ENCODE data around the gene TTLL8.
A peak's percentile ranks its signal among the peaks of the same experiment; 100 is the strongest.

The TTLL8 gene

DNA sequence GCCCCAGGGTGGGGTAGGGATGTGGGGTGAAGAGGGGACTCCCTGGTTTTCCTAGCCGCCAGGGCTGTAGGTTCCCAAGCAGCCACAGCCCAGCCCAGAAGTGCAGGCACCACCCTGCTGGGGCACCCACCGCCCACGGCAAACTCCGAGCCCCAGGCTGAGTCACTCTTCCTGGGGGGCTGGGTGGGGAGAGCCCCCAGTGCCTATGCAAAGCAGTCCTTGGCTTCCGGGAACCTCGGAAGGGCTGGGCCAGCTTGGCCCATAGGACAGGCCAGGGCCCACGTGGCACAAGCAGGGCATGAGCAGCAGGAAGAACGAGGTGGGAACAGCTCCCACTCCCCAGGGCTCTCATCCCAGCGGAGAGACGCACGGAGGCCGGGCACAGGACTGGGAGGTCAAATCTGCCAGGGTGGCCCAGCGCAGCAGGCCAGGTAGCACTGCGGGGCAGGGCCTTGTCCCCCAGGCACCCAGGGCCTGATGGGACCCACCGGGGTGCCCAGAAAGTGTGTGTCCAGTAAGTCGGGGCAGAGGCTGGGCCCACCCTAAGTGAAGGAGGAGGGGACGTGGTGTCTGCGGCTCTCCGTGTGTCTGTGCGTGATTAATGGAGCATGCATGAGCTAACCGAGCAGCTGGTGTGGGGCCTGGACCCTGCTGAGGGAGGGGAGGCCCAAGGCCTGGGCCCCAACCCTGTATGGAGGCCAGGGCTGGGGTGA lies 41.0 kb downstream of the TTLL8 start:
- peak; percentile 18 for DNase-seq (ENCODE audit: low read depth)

GRCh38 chr22:50016308-50016987 lies 41.6 kb downstream of the TTLL8 start:
- DNase-seq (ENCODE audit: low read depth) = no peak

DNA sequence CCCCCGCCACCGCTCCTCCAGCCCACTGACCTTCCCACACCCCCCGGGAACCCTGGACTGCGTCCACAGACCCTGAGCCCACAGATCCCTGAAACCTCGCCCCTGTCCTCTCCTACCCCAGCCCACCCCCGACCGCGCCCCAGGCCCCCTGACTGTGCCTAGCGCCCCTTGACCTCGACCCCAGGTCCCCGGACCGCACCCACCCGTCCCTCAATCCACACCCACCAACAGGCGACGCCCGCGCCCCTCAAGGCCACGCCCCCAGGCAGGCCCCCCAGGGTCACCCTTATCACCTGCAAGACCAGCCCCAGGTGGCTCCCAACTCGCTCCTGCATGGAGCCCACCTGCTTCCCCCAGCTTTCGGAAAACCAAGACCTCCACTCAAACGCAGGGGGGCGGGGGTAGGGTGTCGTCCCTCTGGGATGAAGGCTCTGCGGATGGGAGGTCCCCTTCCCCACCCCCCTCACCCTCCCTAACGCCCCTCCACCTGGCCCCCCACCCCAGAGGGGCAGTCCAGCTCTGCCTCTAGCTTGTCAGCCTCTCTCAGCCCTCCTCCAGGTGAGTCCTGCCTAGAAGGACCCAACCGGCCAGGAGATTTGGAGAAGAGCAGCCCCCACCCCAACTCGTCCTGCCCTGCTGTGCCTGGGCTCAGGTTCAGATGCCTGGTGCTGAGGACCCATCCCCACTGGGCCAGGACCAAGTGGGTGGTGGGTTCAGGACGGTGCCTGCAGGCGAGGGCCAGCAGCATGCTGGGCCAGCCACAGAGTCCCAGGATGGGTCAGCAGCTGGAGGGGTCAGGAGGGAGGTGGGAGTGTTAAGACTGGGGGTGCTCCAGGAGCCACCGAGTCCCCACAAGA lies 42.4 kb downstream of the TTLL8 start:
- DNase-seq (ENCODE audit: low read depth) = no peak

- DNase-seq (ENCODE audit: low read depth) = no peak
Observed at GRCh38 chr22:50014655-50015401, 43.3 kb downstream of the TTLL8 start.

DNA sequence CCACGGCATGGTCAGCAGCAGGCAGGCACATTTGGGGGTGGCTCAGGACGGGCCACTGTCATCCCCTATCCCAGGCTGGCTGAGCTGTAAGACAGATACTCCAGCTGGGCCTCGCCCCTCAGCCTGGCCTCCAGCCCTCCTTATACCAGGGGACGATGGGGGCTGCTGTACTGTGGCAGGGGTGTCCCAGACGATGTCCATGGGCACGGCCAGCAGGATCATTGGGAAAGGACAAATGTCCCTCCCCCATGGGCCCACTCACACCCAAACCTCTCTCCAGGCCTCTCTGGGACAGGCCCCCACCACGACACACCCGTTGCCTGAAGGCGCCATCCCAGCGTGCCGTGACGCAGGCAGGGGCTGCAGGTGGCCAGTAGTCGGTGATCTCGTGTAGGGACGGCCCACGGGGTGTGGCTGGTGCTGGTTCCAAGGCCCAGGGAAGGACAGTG lies 44.0 kb downstream of the TTLL8 start:
- DNase-seq (ENCODE audit: low read depth) = no peak

DNA sequence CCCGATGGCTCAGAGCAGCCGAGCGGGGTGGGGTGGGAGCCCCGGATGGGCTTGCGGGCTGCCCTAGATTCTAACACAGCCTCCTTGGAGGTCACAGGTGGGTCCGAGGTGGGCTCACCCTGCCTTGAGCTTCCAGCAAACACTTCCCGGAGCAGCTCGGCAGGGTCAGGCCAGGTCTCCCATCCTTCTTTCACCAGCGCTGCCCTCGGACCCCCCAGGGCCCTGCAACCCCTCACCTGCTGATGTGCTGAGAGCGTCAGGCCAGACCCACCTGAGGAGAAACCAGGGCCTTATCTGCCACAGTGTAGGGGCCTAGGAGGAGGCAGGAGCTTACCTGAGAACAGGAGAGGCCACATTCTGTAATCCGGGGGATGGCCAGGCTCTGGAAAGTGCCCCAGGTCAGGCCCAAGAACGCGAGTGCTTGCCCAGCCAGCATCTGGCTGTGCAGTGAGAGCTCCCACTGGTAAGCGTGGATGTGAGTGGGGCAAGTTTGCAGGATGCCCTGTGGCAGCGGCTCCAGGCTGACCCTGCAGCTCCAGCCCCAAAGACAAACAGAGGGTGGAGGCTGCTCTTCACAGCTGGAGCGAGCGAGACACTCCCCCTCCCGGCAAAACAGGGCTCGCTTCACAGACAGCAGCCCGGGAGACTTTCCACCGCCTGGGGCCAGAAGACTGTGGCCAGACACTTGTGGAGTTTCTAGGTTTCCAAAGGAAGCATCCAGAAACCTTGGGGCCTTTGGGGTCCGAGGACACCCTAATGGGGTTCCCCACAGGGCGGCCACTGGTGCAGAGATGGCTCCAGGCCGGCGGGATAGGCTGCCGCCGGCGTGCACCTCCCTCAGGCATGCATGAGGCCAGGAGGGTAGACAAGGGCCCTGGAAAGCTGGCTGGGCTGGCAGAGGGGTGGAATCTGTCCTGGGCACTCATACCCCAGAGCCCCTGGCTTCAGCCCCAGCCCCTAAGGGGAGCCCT lies 45.6 kb downstream of the TTLL8 start, which contains the start of gene IL17REL:
Gene IL17REL (minus strand): TSS at position 555 of the 971 bp plus-strand sequence. CDS start 119 bp downstream, at position 436.
- DNase-seq (ENCODE audit: low read depth) = no peak

DNA sequence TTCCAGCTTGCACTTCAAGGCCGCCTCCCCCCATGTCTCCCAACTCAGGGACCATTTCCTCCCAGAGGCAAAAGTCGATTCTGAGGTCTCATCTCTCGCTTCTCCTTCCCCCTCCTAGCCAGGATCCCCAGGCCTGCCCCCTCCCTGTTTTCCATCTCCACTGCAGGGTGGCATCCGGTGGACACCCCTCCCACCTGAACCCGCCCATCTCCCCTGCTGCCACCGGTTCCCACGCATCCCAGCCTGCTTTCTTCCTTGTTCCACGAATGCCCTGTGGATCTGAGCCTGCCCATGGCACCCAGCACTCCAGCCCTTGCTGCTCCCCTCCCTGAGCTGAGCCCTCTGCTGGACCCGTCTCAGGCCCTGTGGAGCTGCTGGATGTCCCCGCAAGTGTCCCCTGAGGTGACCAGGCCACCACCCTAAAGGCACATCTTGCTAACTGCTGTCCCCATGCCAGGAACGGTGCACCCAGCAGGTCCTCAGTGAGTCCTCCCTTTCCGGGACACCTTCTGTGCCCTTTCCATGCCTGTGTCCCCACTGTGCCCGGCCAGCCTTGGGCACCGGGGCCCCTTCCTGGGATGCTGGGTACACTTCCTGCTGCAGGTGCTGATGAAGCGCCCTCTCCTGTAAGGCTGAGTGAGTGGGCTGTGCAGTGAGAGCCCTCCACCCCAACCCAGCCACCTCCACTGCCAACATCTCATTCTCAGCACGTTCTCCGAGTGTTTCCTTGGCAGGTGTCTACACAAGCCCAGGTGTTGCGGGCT lies 46.5 kb downstream of the TTLL8 start:
- DNase-seq (ENCODE audit: low read depth) = no peak

DNA sequence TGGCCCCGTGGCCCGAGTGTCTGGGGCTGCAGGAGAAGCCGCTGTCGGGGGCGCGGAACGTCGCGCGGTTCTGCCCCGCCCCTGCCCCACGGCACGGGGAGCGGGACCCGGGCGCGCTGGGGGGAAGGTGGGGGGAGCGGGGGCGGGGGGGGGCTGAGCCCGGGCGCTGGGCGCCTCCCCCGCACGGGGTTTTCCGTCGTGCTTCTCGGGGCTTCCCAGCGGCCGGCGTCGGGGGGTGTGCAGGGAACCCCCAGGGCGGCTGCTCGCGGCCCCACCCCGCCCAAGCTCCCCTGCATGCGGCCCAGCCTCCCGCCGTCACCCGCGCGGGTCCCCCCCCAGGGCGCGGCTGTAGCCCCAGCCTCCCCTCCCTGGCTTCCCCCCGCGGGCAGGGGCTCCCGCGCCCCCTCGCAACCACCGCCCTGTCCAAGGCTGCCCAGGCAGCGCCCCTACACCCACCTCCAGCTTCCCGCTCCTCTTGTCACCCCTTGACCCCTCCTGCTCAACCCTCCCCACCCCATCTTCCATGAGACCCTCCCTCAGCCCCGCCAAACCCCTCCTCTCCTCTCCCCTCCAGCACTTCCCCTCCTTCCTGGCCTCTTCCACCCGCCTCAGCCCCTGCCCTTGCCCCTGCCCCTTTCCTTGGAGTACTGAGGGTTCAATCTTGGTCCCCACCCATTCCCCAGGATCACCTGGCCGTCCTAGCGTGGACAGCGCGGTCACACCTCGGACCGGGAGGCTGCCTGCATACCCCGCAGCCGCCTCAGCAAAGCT lies 47.2 kb downstream of the TTLL8 start:
- peak; percentile 53 for DNase-seq (ENCODE audit: low read depth)

DNA sequence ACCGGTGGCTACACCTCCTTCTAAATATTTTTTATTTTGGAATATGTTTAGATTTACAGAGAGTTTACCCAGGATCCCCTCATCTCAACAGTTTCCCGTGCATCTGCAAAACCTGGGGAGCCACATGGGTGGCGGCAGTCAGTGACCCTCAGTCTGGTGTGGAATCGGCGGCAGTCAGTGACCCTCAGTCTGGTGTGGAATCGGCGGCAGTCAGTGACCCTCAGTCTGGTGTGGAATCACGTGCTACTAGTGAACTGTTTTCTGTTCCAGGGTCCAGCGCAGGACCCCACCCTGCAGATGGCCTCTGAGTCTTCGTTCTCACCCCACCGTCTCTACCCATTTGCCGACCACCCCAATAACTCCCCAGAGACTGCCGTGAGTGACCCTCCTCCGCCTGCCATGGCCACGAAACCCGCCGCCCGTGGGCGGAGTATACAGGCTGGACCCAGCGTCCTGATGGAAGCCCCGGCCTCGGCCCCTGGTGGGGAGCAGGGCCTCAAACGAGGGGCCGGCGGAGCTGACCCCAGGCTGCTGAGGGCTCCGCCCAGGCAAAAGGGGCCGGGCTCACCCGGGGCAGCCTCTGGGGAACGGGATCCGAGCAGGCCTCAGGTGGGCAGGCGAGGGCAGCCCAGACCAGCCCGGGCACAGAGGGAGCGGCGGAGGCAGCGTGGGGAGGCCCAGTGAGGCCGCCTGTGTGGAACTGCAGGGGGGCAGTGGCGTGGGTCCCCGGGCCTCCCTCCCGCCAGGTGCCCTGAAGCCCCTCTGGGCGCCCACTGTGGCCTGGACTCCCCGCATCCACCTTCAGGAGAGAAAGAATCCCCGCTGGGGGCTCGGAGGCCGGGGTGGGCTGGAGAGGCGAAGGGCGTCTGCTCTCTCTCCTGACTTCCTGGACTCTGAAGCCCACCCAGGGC lies 48.1 kb downstream of the TTLL8 start:
- no peak for DNase-seq (ENCODE audit: low read depth)

- DNase-seq (ENCODE audit: low read depth) = no peak
Observed at GRCh38 chr22:50009251-50009650, 48.8 kb downstream of the TTLL8 start.

GRCh38 chr22:50008151-50009040 lies 49.7 kb downstream of the TTLL8 start:
- DNase-seq (ENCODE audit: low read depth) = no peak

- no peak for DNase-seq (ENCODE audit: low read depth)
Observed at GRCh38 chr22:50007057-50007511, 51.0 kb downstream of the TTLL8 start.

DNA sequence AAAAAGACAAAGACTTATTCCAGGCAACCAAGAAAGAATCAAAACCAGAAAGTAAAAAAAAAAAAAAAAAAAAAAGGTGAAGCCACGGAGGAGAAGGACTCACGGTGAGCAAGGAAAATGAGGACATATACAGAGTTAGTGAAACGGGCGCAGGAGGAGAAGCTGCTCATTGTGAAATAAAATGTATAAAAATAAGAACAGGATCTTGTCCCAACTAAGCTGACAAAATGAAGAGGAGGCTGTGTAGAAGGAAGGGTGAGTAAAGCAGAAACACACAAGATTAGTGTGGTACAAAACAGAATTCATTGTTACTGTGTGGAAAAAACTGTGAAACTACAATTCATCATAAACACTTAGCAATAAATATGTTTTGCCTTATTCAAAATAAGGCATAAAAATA lies 53.2 kb downstream of the TTLL8 start:
- no peak for DNase-seq (ENCODE audit: low read depth)

DNA sequence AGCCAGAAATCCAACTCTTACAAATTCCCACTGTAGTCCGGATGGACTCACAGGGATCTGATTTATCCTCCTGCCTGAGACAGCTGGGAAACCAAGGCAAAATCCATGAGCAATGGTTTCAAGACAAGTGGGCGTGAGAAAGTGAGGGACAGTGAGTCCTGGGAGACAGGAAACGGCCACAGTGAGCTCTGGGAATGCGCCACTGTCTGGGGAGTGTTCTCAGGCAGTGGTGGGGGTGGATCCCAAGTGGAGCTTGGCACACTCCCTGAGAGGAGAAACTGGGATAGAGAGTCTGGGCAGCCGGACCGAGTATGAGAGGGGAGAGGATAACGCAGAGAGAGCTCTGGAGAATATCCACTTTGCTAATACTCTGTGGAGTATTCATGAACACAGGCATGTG lies 55.3 kb downstream of the TTLL8 start:
- DNase-seq (ENCODE audit: low read depth) = no peak

DNA sequence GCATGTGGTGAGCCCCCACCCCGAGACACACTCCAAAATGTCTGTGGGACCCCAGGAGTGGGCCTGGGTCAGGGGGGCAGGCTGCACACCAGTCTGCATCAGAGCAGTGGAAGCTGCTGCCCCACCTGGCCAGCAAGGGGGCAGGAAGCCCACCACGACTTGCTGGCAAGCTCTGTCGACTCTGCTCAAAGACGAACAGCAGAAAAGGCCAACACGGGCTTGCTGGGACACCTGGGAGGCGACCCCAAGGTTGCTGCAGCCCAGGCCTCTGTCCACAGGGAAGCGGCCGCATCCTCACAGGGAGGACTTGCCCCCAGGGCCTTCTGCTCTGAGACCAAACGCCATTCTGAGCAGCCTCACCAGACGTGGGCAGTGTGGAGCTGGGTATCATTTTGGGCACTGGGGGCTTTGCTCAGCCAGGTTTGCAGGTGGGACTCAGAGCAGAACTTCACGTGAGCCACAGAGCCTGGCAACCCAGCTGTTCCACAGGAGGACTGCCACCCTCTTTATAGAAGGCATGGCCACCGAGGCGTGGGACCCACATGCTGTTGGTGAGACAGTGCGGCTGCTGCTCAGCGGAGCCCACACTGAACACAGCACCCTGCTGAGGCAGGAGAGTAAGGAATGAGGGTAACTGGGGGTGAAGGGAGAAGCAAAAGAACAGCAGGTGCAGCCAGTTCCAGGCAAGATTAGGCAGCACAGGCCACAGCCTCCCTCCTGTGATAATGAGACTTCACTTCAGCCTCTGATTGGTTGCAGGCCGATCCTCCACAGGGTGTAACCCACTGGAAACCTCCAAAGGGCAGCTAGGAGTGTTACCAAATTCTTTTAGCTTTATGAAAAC lies 56.5 kb downstream of the TTLL8 start:
- DNase-seq (ENCODE audit: low read depth) = no peak
